K562 (cell line): ENCODE results near the gene ARHGEF17. TPM values are rescaled to one million over a fixed set of nuclear protein-coding genes. Genes with fewer than 3 reads are reported as not detected.

Experiments
- CAMTA2 ChIP-seq: fragments of 250-450 bp; sonication (Bioruptor Pico); conservative IDR thresholded peaks from 2 replicates; pipeline ENCODE4 v1.5.1; 2022
- CCNT2 ChIP-seq: IDR thresholded peaks from 2 replicates; pipeline ENCODE4 v1.6.1; 2011; ENCODE audit warnings: borderline replicate concordance, low read depth, mild to moderate bottlenecking, moderate library complexity, mixed read lengths, low read length; ENCODE audit not compliant: insufficient read length; ENCODE audit errors: extremely low read depth
- ELF2 ChIP-seq: fragments of 250-450 bp; sonication (Bioruptor Pico); IDR thresholded peaks from 2 replicates; pipeline ENCODE4 v1.5.0; 2021; ENCODE audit warnings: mild to moderate bottlenecking
- FOXA3 ChIP-seq, 2 experiments: fragments of 450-650 bp in 1 of 2; sonication (generic) in 1 of 2; formaldehyde crosslinking; IDR thresholded peaks in 1 of 2; conservative IDR thresholded peaks in 1 of 2; 2 replicates each; pipeline versions ENCODE4 v1.4.0 to v1.8.0; 2020 to 2022; ENCODE audit warnings: mild to moderate bottlenecking in 2 of 2, missing genetic modification reagents in 1 of 2
- GTF2A2 ChIP-seq: IDR thresholded peaks from 2 replicates; pipeline ENCODE4 v1.6.1; 2016; ENCODE audit warnings: mild to moderate bottlenecking, missing genetic modification characterization, missing compliant biosample characterization
- KAT7 ChIP-seq: sonication (generic); formaldehyde crosslinking; IDR thresholded peaks from 2 replicates; pipeline ENCODE4 v1.8.0; 2022; ENCODE audit warnings: missing genetic modification reagents, mild to moderate bottlenecking, borderline replicate concordance
- MYNN ChIP-seq, 2 experiments: sonication (generic); formaldehyde crosslinking in 1 of 2; IDR thresholded peaks; 2 replicates each; pipeline versions ENCODE4 v1.5.0 to v1.6.1; 2016 to 2020; ENCODE audit warnings: antibody characterized with exemption in 1 of 2, missing genetic modification reagents in 1 of 2
- NCOR1 ChIP-seq: fragments of 450-650 bp; IDR thresholded peaks from 2 replicates; pipeline ENCODE4 v1.6.1; 2016; ENCODE audit warnings: mild to moderate bottlenecking, moderate library complexity
- NRF1 ChIP-seq, 2 experiments: fragments of 450-650 bp; IDR thresholded peaks in 1 of 2; conservative IDR thresholded peaks in 1 of 2; 2 replicates each; pipeline ENCODE4 v1.6.1; 2014; ENCODE audit warnings: mild to moderate bottlenecking in 2 of 2
- PCBP1 ChIP-seq: fragments of 200-400 bp; formaldehyde crosslinking; IDR thresholded peaks from 2 replicates; pipeline ENCODE4 v1.6.1; 2018; ENCODE audit warnings: mild to moderate bottlenecking, low read depth, low read length; ENCODE audit not compliant: poor library complexity, severe bottlenecking
- PHF8 ChIP-seq: fragments of 200-600 bp; sonication (generic); IDR thresholded peaks from 2 replicates; pipeline ENCODE4 v1.6.1; 2012; ENCODE audit warnings: mixed run types, mild to moderate bottlenecking, inconsistent platforms, low read length, moderate library complexity, borderline replicate concordance
- PML ChIP-seq: IDR thresholded peaks from 2 replicates; pipeline ENCODE4 v1.6.1; 2012; ENCODE audit warnings: low read length, inconsistent platforms
- POLR2A ChIP-seq: fragments of 450-650 bp; conservative IDR thresholded peaks from 2 replicates; pipeline ENCODE4 v1.6.1; 2016
- POLR2G ChIP-seq: fragments of 200-400 bp; formaldehyde crosslinking; IDR thresholded peaks from 2 replicates; pipeline ENCODE4 v1.6.1; 2017; ENCODE audit warnings: low read depth, mild to moderate bottlenecking, antibody characterized with exemption, low read length, moderate library complexity
- SIN3A ChIP-seq, 2 experiments: fragments of 150-350 bp in 1 of 2; IDR thresholded peaks; 2 replicates each; pipeline ENCODE4 v1.6.1; 2011 to 2016; ENCODE audit warnings: borderline replicate concordance in 2 of 2, low read depth in 2 of 2, low read length in 2 of 2, mild to moderate bottlenecking in 2 of 2, moderate library complexity in 2 of 2; ENCODE audit not compliant: control insufficient read depth in 1 of 2
- SIN3B ChIP-seq: fragments of 450-650 bp; IDR thresholded peaks from 2 replicates; pipeline ENCODE4 v1.6.1; 2017; ENCODE audit warnings: low read depth, mild to moderate bottlenecking, moderate library complexity
- SP1 ChIP-seq: sonication (generic); formaldehyde crosslinking; IDR thresholded peaks from 2 replicates; pipeline ENCODE4 v1.8.1; 2022; ENCODE audit warnings: mild to moderate bottlenecking, missing genetic modification reagents
- TEAD1 ChIP-seq, 2 experiments: fragments of 450-650 bp in 1 of 2; sonication (generic) in 1 of 2; formaldehyde crosslinking; IDR thresholded peaks; 2 replicates each; pipeline versions ENCODE4 v1.4.0 to v1.8.0; 2020 to 2022; ENCODE audit warnings: mild to moderate bottlenecking in 2 of 2, missing genetic modification reagents in 1 of 2
- ZNF24 ChIP-seq: fragments of 450-650 bp; IDR thresholded peaks from 2 replicates; pipeline ENCODE4 v1.6.1; 2016
- polyA plus RNA-seq, 8 experiments: library from polyadenylated mRNA; depleted of rRNA in 4 of 8; stranded (reverse) in 5 of 8; unstranded in 3 of 8; fragments of >200 nt; fragmentation: Nextera tagmentation in 2 of 8; fragmentation: Illumina TruSeq in 1 of 8; extraction: Ambion mirVana in 2 of 8; extraction: Trizol in 1 of 8; gene quantifications; 2 replicates each; pipeline versions ENCODE4 v1.2.1 to v1.2.3, GENCODE V29; 2011 to 2014; ENCODE audit warnings: inconsistent platforms in 1 of 8, missing spikeins in 1 of 8
- total RNA-seq, 7 experiments: library from RNA; depleted of rRNA in 6 of 7; stranded (reverse); fragments of >200 nt in 6 of 7; fragmentation: Illumina TruSeq in 2 of 7; extraction: Trizol in 2 of 7; gene quantifications; 2 replicates each; pipeline versions ENCODE4 v1.2.1 to v1.2.3, GENCODE V29; 2011 to 2021; ENCODE audit warnings: low replicate concordance in 1 of 7
- TF ChIP-seq, protein P1 (sequence below): fragments of 250-450 bp; sonication (Bioruptor Pico); IDR thresholded peaks from 2 replicates; pipeline ENCODE4 v1.9.0; 2021; ENCODE audit warnings: mild to moderate bottlenecking, inconsistent platforms
- TF ChIP-seq, protein P2 (sequence below): fragments of 250-450 bp; sonication (Bioruptor Pico); IDR thresholded peaks from 2 replicates; pipeline ENCODE4 v1.5.0; 2021
- TF ChIP-seq, protein P3 (sequence below): sonication (generic); formaldehyde crosslinking; IDR thresholded peaks from 2 replicates; pipeline ENCODE4 v1.8.0; 2022; ENCODE audit warnings: missing genetic modification reagents, mild to moderate bottlenecking, moderate library complexity, borderline replicate concordance
- TF ChIP-seq, protein P4 (sequence below): fragments of 250-450 bp; sonication (Bioruptor Pico); IDR thresholded peaks from 2 replicates; pipeline ENCODE4 v1.4.0; 2020

ARHGEF17 gene
- total and polyA plus RNA-seq, 9 of the 15 experiments (the other 6 are each of a cell fraction or from before 2014, with no cell fraction given) = 0.04 to 0.68 (median 0.10) TPM; not detected in 2

DNA sequence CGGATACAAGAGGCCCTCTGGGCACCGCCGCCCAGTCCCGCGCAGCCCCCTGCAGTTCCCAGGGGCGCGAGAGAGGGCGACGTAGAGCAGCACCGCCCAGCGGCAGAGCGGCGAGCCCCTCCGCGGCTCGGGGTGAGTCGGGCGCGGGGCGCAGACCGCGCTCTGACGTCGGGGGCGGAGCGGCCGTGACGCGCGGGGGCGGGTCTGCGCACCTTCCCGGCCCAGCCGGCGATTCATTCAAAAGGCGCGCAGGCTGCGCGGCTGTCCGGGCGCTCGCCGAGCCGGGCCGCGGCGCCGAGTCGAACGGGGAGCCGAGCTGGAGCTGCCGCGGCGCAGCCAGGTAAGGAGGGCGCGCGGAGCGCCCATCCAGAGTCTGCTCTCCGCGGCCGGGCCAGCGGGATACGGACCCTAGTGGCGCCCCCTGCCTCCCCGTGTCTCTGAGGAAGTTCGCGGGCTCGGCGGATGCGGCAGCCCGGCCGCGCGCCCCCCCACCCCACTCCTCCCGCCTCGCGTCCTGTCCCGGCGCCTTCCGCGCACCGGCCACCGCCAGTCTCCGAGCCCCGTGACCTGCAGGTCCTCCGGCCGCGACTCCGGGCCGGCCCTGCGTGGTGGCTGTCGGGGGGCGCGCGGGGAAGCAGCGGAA is 68.2 kb downstream of the ARHGEF17 start, which contains the start of gene RELT (continued):
- TF ChIP-seq SIN3B (peak; percentile 73; the same call in 1 of the 2 replicates), SIN3A (IDR thresholded peaks at IDR 0.05; ENCODE audit: borderline replicate concordance in 2 of 2, control insufficient read depth in 1 of 2, low read depth in 2 of 2, low read length in 2 of 2) (peak in 1 of 2 experiments; percentile 81; a peak in 2 of 4 replicates), PHF8 (peak; percentile 80; the same call in 1 of the 2 replicates), PML (peak; percentile 68; the same call in 1 of the 2 replicates), CCNT2 (peak; percentile 83), CAMTA2 (0 out of 2 replicates have a peak, but pooled peaks have one; percentile 28), KAT7 (CRISPR knock-in tag) (peak; percentile 89; the same call in 1 of the 2 replicates), GTF2A2 (no peak), TEAD1 (CRISPR knock-in tag; IDR thresholded peaks at IDR 0.05) (no peak), POLR2G (peak; percentile 95), ELF2 (peak; percentile 58; the same call in 1 of the 2 replicates), SP1 (peak; percentile 80), FOXA3 (CRISPR knock-in tag; conservative IDR thresholded peaks at IDR 0.05 in 1 of 2, IDR thresholded peaks at IDR 0.05 in 1 of 2) (0 out of 4 replicates have a peak, but pooled peaks of 1 of the 2 experiments have one; percentile 9), NCOR1 (no peak; the same call in 1 of the 2 replicates), POLR2A (peak; percentile 80), MYNN (IDR thresholded peaks at IDR 0.05) (0 out of 2 replicates have a peak, but pooled peaks have one; percentile 16), MYNN (CRISPR knock-in tag; IDR thresholded peaks at IDR 0.05) (no peak), ZNF24 (peak; percentile 65), PCBP1 (peak; percentile 77), NRF1 (conservative IDR thresholded peaks at IDR 0.05 in 1 of 2, IDR thresholded peaks at IDR 0.05 in 1 of 2) (peak in 1 of 2 experiments; percentile 90)
- TF ChIP-seq, protein P1, sequence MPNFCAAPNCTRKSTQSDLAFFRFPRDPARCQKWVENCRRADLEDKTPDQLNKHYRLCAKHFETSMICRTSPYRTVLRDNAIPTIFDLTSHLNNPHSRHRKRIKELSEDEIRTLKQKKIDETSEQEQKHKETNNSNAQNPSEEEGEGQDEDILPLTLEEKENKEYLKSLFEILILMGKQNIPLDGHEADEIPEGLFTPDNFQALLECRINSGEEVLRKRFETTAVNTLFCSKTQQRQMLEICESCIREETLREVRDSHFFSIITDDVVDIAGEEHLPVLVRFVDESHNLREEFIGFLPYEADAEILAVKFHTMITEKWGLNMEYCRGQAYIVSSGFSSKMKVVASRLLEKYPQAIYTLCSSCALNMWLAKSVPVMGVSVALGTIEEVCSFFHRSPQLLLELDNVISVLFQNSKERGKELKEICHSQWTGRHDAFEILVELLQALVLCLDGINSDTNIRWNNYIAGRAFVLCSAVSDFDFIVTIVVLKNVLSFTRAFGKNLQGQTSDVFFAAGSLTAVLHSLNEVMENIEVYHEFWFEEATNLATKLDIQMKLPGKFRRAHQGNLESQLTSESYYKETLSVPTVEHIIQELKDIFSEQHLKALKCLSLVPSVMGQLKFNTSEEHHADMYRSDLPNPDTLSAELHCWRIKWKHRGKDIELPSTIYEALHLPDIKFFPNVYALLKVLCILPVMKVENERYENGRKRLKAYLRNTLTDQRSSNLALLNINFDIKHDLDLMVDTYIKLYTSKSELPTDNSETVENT (CRISPR knock-in tag) = 0 out of 2 replicates have a peak, but pooled peaks have one; percentile 67
- TF ChIP-seq, protein P2, sequence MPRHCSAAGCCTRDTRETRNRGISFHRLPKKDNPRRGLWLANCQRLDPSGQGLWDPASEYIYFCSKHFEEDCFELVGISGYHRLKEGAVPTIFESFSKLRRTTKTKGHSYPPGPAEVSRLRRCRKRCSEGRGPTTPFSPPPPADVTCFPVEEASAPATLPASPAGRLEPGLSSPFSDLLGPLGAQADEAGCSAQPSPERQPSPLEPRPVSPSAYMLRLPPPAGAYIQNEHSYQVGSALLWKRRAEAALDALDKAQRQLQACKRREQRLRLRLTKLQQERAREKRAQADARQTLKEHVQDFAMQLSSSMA (CRISPR knock-in tag) = no peak
- TF ChIP-seq, protein P3, sequence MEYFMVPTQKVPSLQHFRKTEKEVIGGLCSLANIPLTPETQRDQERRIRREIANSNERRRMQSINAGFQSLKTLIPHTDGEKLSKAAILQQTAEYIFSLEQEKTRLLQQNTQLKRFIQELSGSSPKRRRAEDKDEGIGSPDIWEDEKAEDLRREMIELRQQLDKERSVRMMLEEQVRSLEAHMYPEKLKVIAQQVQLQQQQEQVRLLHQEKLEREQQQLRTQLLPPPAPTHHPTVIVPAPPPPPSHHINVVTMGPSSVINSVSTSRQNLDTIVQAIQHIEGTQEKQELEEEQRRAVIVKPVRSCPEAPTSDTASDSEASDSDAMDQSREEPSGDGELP (CRISPR knock-in tag) = peak; percentile 61; the same call in 1 of the 2 replicates
- TF ChIP-seq, protein P4, sequence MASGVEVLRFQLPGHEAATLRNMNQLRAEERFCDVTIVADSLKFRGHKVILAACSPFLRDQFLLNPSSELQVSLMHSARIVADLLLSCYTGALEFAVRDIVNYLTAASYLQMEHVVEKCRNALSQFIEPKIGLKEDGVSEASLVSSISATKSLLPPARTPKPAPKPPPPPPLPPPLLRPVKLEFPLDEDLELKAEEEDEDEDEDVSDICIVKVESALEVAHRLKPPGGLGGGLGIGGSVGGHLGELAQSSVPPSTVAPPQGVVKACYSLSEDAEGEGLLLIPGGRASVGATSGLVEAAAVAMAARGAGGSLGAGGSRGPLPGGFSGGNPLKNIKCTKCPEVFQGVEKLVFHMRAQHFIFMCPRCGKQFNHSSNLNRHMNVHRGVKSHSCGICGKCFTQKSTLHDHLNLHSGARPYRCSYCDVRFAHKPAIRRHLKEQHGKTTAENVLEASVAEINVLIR (CRISPR knock-in tag) = peak; percentile 73
